RWPE1 (cell line): ENCODE data around the gene UBE2E2.

Experiments
- CTCF ChIA-PET: fragments of 350-600 bp; sonication (Branson Sonifier 250); formaldehyde crosslinking; extraction: SDS; loops from one replicate; lab custom pipeline; 2021; lab: Yijun Ruan, JAX
- POLR2A ChIA-PET: fragments of 400-600 bp; formaldehyde crosslinking; extraction: SDS; loops from one replicate; lab custom pipeline; 2020; ENCODE audit warnings: antibody characterized with exemption; ENCODE audit not compliant: low non-redundant PET; lab: Yijun Ruan, JAX
- DNase-seq: peaks from one replicate; pipeline ENCODE4 v3.0.0; 2012; ENCODE audit warnings: low spot score
- H3K27ac ChIP-seq: fragments of 450-650 bp; 2 replicates; pipeline ENCODE4 v1.5.1; 2017
- CTCF ChIP-seq: fragments of 450-650 bp; conservative IDR thresholded peaks from 2 replicates; pipeline ENCODE4 v1.5.1; 2017; ENCODE audit warnings: low read depth, mild to moderate bottlenecking

The UBE2E2 gene

GRCh38 chr3:23198801-23199200, 4.3 kb upstream of the UBE2E2 start:
- no peak for TF ChIP-seq CTCF
- ChIA-PET CTCF (no interaction called here), POLR2A (no interaction called here)
- DNase-seq: no peak
- H3K27ac ChIP-seq: no peak overlapping the region

GRCh38 chr3:23199649-23200048, 3.5 kb upstream of the UBE2E2 start:
- ChIA-PET POLR2A (no interaction called here), CTCF (no interaction called here)
- H3K27ac ChIP-seq: no peak overlapping the region
- no peak for TF ChIP-seq CTCF
- DNase-seq: no peak

GRCh38 chr3:23201154-23201838, 1.8 kb upstream of the UBE2E2 start:
- no peak overlapping the region for H3K27ac ChIP-seq
- ChIA-PET POLR2A (no interaction called here), CTCF (interaction anchor here (0.5 kb wide), 1 partner anchor 312 kb away, joined by 3 read pairs; no protein-coding TSS in a partner anchor)
- TF ChIP-seq CTCF: no peak
- DNase-seq: no peak

- no peak for DNase-seq
- CTCF ChIA-PET: interaction anchor here (0.6 kb wide), 1 partner anchor 161 kb away, joined by 3 read pairs; no protein-coding TSS in a partner anchor
- POLR2A ChIA-PET: no interaction called here
- H3K27ac ChIP-seq: peak overlapping the region; percentile 74
- no peak for TF ChIP-seq CTCF
Observed at GRCh38 chr3:23202203-23202920, 765 bp upstream of the UBE2E2 start.

- DNase-seq: peak; percentile 14
- CTCF ChIA-PET: no interaction called here
- POLR2A ChIA-PET: no interaction called here
- TF ChIP-seq CTCF: no peak
- peak overlapping the region; percentile 74 for H3K27ac ChIP-seq
Observed at GRCh38 chr3:23203708-23204330, 692 bp downstream of the UBE2E2 start.

GRCh38 chr3:23206366-23206765, 3.2 kb downstream of the UBE2E2 start:
- POLR2A ChIA-PET: no interaction called here
- TF ChIP-seq CTCF: no peak
- H3K27ac ChIP-seq: no peak overlapping the region
- no peak for DNase-seq
- CTCF ChIA-PET: no interaction called here
